Stimulated activated naive B cell treated with anti-CD40 and anti-IgM and Interleukin-4, amounts not matched to agents 10 μg/mL and 1 μg/mL and 100 μg/mL, for 72 hours (primary cell): ENCODE results near the gene PPP2R1B.
"Not testable (repeated sequence)": the region's sequence is repeated elsewhere in the genome, so short reads cannot be mapped to it uniquely, and the experiment has no call there.

Experiments
- ATAC-seq, 2 donors: fragments of 150-1000 bp; cut with Tn5 transposase; replicated peaks; 2 replicates each; pipeline ENCODE4 v1.10.0; 2021; ENCODE audit warnings: moderate library complexity in 1 of 2
- DNase-seq: peaks from one replicate; pipeline ENCODE4 v3.0.0; 2021
- H3K27ac Mint-ChIP-seq: one replicate; pipeline ENCODE4 v1.8.0; 2022; ENCODE audit warnings: mild to moderate bottlenecking, mixed read lengths
- H3K27me3 Mint-ChIP-seq, 2 donors: one replicate each; pipeline ENCODE4 v1.8.0; 2022; ENCODE audit warnings: mixed read lengths in 2 of 2
- H3K36me3 Mint-ChIP-seq, 2 donors: one replicate each; pipeline ENCODE4 v1.8.0; 2022; ENCODE audit warnings: mixed read lengths in 2 of 2, mild to moderate bottlenecking in 1 of 2
- H3K4me1 Mint-ChIP-seq, 2 donors: one replicate each; pipeline ENCODE4 v1.8.0; 2022; ENCODE audit warnings: mixed read lengths in 2 of 2, mild to moderate bottlenecking in 1 of 2
- H3K4me3 Mint-ChIP-seq, 2 donors: one replicate each; pipeline ENCODE4 v1.8.0; 2022; ENCODE audit warnings: mild to moderate bottlenecking in 2 of 2, mixed read lengths in 2 of 2, moderate library complexity in 1 of 2
- H3K9me3 Mint-ChIP-seq, 2 donors: one replicate each; pipeline ENCODE4 v1.8.0; 2022; ENCODE audit warnings: mixed read lengths in 2 of 2, mild to moderate bottlenecking in 1 of 2

The PPP2R1B gene

DNA sequence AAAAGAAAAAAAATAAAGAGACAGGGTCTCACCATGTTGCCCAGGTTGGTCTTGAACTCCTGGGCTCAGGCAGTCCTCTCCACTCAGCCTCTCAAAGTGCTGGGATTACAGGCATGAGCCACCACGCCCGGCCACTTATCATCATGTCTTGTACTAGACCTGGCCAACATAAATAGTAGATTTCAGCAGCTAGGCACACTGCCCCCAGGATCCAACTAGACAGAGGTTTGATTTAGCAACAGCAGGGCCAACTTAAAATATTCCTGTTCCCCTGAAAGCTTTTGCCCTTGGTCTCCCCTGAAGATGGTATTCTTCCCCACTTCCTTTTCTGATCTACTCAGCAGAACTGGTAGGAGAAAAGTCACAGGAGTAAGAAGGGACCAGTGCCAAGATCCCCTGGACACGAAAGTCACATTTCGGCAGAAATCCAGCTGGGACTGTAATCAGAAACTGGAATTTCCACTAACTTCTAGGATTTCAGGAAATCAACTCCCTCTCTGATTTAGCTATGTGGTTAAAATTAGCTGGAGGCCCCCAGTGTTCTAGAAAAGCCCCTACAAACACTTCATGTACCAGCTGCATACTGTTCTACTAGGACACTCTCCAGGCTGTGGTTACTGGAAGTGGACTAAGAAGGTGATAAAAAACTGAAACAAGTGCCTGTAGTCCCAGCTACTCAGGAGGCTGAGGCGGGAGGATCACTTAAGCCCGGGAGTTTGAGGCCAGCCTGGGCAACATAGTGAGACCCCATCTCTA, 8.9 kb upstream of the PPP2R1B start:
- H3K4me1 Mint-ChIP-seq: peaks cover 14 to 29% of the 10 kb centered on the region in 2 donors
- H3K27ac Mint-ChIP-seq: no peak overlapping the region
- no peaks in the 10 kb centered on the region for H3K36me3 Mint-ChIP-seq
- no peaks in the 10 kb centered on the region for H3K27me3 Mint-ChIP-seq
- DNase-seq (no peak), ATAC-seq (no peak)
- no peak overlapping the region for H3K4me3 Mint-ChIP-seq
- no peaks in the 10 kb centered on the region for H3K9me3 Mint-ChIP-seq

DNA sequence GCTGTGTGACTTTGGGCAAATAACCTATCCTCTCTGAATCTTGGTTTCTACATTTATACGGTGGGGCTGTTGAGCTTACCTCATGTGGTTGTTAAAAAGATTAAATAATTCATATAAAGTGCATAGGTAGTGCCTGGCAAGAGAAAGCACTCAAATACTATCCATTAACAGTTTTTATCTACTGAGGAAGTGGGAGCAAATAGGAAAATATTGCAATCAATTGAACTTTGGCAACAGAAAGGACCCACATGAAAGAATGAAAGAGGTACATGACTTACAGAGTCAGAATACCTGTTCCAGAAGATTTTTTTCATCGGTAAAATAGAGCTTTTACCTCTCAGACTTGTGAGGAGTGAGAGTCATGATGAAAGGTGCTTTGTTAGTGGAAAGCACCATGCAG, 6.3 kb upstream of the PPP2R1B start:
- H3K27ac Mint-ChIP-seq: no peak overlapping the region
- H3K36me3 Mint-ChIP-seq: no peaks in the 10 kb centered on the region
- H3K4me3 Mint-ChIP-seq: no peak overlapping the region
- H3K4me1 Mint-ChIP-seq: peaks cover 14 to 28% of the 10 kb centered on the region in 2 donors
- ATAC-seq (no peak), DNase-seq (no peak)
- H3K9me3 Mint-ChIP-seq: no peaks in the 10 kb centered on the region
- no peaks in the 10 kb centered on the region for H3K27me3 Mint-ChIP-seq

DNA sequence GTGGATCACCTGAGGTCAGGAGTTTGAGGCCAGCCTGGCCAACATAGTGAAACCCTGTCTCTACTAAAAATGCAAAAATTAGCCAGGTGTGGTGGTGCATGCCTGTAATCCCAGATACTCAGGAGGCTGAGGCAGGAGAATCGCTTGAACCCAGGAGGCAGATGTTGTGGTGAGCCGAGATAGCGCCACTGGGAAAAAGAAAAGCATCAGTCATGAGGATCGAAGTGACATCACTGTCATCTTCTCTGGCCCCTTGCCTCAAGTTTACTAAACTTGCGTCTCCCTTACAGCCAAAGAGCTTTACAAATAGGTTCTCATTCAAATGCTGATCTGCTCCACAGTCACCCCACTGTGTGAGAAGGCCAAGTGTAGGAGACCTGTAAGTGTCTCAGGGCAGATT, 5.0 kb upstream of the PPP2R1B start:
- not testable (repeated sequence) for ATAC-seq, H3K9me3 Mint-ChIP-seq, H3K36me3 Mint-ChIP-seq, H3K27me3 Mint-ChIP-seq, H3K4me3 Mint-ChIP-seq, DNase-seq, H3K27ac Mint-ChIP-seq
- H3K4me1 Mint-ChIP-seq: peaks cover 9 to 24% of the 10 kb centered on the region in 2 donors

DNA sequence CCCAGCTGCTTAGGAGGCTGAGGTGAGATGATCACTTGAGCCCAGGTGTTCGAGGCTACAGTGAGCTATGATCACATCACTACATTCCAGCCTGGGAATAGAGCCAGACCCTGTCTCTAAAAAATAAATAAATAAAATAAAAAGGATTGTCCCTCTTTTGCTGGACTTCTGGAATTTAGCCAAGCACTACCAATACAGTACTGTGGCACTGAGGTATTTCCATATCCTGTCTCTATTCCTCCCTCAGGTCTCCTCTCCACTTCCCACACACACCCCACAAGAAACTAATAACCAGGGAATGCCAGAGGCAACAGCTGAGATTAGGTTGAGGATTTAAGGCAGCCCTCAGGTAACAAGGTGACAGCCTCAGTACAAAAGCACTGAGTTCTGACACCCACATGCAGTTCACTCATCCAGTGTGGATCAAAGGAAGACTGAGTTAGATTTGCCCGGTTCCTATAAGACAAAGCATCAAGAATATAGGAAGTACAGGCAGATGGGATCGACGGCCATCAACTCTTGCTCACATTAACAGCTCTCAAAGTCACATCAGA, 4.5 kb upstream of the PPP2R1B start:
- Mint-ChIP-seq H3K4me1 (peaks cover 7 to 19% of the 10 kb centered on the region in 2 donors), H3K9me3 (no peaks in the 10 kb centered on the region), H3K27ac (no peak overlapping the region), H3K27me3 (no peaks in the 10 kb centered on the region), H3K4me3 (no peak overlapping the region), H3K36me3 (peaks cover 2 to 3% of the 10 kb centered on the region in 2 donors)
- no peak for ATAC-seq
- no peak for DNase-seq

DNA sequence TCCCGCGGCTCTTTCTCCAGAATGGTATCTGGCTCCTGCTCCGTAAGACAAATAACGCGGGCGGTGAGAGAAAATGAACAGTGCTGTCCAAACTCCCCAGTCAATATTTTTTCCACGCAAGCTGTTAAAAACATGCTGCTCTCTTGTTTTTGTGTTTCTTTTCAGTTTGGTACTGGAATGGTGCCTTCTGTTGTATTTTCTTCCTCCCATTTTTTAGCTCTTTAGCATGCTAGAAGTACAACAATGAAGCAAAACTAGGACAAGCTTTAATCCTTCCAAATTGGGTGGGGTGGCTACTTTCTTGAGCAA, 599 bp upstream of the PPP2R1B start:
- peak overlapping the region; percentile 99 for H3K27ac Mint-ChIP-seq
- DNase-seq: no peak
- peaks cover 19 to 22% of the 10 kb centered on the region in 2 donors for H3K36me3 Mint-ChIP-seq
- peak in 1 of 2 donors; percentile 4 for ATAC-seq
- no peaks in the 10 kb centered on the region for H3K27me3 Mint-ChIP-seq
- H3K4me1 Mint-ChIP-seq: peaks cover 23 to 33% of the 10 kb centered on the region in 2 donors
- H3K9me3 Mint-ChIP-seq: no peaks in the 10 kb centered on the region
- H3K4me3 Mint-ChIP-seq: peak overlapping the region; percentile 100

DNA sequence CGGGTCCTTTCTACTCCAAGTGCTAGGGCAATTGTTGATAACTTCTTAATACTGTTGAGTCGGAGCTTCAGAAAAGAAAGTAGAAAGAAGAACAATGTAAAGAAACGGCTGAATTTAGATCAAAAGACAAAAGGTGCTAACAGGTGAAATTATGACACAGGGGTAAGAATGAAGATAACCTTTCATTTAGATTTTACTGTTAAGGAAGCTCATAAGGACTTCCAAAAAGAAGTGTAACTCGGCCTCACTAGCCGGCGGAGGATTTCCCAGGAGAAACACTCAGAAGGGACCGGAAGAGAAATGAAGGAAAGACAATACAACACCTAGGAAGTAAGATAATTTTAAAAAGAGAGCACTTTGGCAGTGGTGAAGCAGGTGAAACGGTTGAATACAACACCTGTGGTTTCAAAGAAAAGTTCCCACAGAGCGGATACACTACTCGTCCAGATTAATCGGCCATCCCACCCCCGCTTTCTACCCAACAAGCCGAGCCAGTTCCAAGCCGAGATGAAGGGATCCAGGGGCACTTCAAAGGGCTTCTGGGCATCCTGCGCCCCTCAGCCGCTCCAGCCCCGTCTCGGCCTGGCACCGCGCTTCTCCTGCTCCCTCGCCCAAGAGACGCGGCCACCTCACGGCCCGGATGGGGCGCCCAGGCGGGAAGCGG, 737 bp downstream of the PPP2R1B start:
- ATAC-seq (peak; percentile 45 to 54), DNase-seq (no peak)
- H3K27ac Mint-ChIP-seq: peak overlapping the region; percentile 99
- H3K4me3 Mint-ChIP-seq: peak overlapping the region; percentile 100
- H3K36me3 Mint-ChIP-seq: peaks cover 24 to 31% of the 10 kb centered on the region in 2 donors
- no peaks in the 10 kb centered on the region for H3K9me3 Mint-ChIP-seq
- peaks cover 23 to 33% of the 10 kb centered on the region in 2 donors for H3K4me1 Mint-ChIP-seq
- no peaks in the 10 kb centered on the region for H3K27me3 Mint-ChIP-seq

DNA sequence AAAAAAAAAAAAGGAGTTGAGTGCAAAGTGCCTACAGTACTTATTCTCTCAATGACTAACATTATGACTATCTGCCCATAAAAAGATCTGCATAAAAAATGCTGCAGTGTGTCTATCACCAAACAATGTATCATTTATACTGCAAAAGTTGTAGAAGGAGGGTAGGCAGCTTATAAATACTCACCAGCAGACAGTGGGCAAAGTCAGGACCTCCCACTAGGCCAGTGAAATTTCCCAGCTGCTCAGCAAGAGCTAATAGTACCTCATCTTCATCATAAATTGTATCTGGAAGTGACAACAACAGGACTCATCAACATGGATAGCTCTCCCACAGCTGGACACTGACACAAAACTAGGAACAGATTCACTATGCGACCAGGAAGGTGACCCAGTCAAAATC, 1.6 kb downstream of the PPP2R1B start:
- no peak for DNase-seq
- Mint-ChIP-seq H3K9me3 (no peaks in the 10 kb centered on the region), H3K4me1 (peaks cover 23 to 33% of the 10 kb centered on the region in 2 donors), H3K36me3 (peaks cover 26 to 35% of the 10 kb centered on the region in 2 donors), H3K27ac (no peak overlapping the region), H3K27me3 (no peaks in the 10 kb centered on the region), H3K4me3 (no peak overlapping the region)
- no peak for ATAC-seq

DNA sequence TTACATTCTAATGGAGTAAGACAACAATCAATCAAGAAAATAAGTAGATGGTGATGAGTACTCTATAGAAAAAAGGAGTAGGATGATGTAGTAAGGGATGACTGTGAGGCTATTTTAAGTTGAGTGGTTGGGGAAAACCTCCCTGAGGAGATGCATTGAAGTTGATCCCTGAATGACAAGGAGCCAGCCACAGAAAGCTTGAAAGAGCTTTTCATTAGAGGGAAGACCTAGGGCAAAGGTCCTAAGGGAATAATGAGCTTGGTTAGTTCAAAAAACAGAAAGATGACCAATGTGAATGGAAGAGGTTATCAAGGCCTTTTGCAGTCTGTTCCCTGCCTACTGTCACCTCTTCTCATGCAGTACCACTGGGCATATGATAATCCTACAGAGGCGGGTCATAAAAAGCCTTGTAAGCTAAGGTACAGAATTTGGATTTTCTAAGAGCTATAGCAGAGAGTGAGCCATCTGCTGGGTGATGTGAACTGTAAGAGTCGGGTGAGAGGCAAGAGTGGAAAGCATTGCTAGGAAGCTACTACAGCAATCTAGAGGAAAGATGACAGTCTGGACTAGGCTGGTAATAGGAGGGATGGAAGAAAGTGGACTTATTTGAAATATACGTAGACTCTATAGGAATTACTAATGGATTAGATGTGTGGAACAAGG, 3.1 kb downstream of the PPP2R1B start:
- H3K4me3 Mint-ChIP-seq: no peak overlapping the region
- no peak overlapping the region for H3K27ac Mint-ChIP-seq
- DNase-seq (no peak), ATAC-seq (no peak)
- peaks cover 23 to 33% of the 10 kb centered on the region in 2 donors for H3K4me1 Mint-ChIP-seq
- H3K36me3 Mint-ChIP-seq: peaks cover 34 to 47% of the 10 kb centered on the region in 2 donors
- no peaks in the 10 kb centered on the region for H3K27me3 Mint-ChIP-seq
- H3K9me3 Mint-ChIP-seq: no peaks in the 10 kb centered on the region

DNA sequence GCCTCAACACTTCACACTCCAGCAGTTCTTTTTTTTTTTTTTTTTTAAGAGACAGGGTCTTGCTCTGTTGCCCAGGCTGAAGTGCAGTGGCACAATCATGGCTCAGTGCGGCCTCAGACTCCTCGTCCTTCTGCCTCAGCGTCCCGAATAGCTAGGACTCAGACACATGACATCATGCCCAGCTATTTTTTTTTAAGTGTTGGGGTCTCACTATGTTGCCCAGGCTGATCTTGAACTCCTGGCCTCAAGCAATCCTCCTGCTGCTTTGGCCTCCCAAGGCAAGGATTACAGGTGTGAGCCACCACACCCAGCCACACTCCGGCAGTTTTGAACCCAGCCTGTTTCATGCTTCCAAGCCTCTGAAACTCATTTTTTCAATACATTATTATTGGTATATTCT, 3.7 kb downstream of the PPP2R1B start:
- Mint-ChIP-seq H3K4me1 (peaks cover 23 to 33% of the 10 kb centered on the region in 2 donors), H3K27ac (no peak overlapping the region), H3K4me3 (no peak overlapping the region), H3K36me3 (peaks cover 37 to 53% of the 10 kb centered on the region in 2 donors), H3K9me3 (no peaks in the 10 kb centered on the region), H3K27me3 (no peaks in the 10 kb centered on the region)
- ATAC-seq (no peak), DNase-seq (no peak)

DNA sequence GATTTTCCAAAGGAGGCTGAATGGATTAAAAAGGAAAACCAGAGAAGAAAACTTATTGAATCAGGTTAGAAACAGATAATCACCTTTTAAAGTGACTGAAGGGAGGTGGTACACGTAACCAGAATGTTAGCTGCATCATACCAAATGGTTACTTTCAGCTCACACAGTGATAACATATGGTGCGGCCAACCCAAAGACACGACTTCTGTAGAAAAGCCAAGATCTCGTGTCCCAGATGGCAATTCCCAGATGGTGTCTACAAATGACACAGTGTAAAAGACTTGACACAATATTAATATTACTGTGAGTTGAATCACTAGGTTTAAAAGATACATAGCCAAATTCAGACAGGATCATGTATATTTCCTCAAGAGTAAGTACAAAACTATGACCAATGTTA, 5.2 kb downstream of the PPP2R1B start:
- Mint-ChIP-seq H3K9me3 (no peaks in the 10 kb centered on the region), H3K4me1 (peaks cover 17 to 24% of the 10 kb centered on the region in 2 donors), H3K4me3 (no peak overlapping the region), H3K36me3 (peaks cover 41 to 58% of the 10 kb centered on the region in 2 donors), H3K27me3 (no peaks in the 10 kb centered on the region), H3K27ac (no peak overlapping the region)
- ATAC-seq (no peak), DNase-seq (no peak)

DNA sequence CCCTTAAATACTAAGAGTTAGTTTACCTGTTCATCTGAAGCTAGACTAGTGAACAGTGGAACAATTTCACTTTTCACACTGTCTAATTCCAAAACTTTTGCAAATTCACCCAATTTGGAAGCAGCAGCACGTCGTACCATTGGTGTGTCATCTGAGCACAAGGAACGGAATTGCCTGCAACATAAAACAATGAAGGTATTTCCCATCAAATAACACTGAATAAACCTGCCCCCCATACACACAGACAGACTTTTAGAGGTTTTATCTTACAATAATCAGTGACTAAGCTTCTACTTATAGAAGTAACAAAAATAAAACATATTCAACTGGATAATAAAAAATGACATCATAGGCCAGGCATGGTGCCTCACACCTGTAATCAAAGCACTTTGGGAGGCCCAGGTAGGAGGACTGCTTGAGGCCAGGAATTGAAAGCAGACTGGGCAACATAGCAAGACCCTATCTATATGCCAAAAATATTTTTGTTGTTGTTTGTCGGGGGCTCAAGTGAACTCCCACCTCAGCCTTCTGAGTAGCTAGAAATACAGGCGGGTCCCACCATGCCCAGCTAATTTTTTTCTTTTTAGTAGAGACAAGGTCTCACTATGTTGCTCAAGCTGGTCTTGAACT, 6.3 kb downstream of the PPP2R1B start:
- ATAC-seq (no peak), DNase-seq (no peak)
- Mint-ChIP-seq H3K27ac (no peak overlapping the region), H3K4me1 (peaks cover 13 to 16% of the 10 kb centered on the region in 2 donors), H3K36me3 (peaks cover 40 to 56% of the 10 kb centered on the region in 2 donors), H3K9me3 (no peaks in the 10 kb centered on the region), H3K27me3 (no peaks in the 10 kb centered on the region), H3K4me3 (no peak overlapping the region)

DNA sequence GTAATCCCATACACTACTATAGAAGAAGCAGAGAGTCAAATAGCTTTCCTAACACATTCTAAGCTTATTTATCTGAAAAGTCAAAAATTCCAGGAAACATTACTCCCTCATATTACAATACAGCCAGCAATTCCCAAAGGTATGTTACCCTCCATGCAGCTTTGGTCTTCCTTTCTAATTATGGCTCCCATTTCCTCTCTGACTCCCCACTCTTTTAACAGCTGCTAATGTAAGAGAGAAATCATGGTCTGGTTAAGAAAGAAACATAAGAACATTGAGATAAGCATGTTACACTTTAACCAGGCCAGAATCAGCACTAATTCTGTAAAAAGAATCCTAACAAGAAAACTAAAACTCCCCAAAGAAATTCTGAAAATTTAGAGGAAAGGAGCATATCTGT, 6.8 kb downstream of the PPP2R1B start:
- DNase-seq (no peak), ATAC-seq (no peak)
- peaks cover 9 to 11% of the 10 kb centered on the region in 2 donors for H3K4me1 Mint-ChIP-seq
- no peaks in the 10 kb centered on the region for H3K27me3 Mint-ChIP-seq
- H3K4me3 Mint-ChIP-seq: no peak overlapping the region
- H3K9me3 Mint-ChIP-seq: no peaks in the 10 kb centered on the region
- H3K36me3 Mint-ChIP-seq: peaks cover 40 to 57% of the 10 kb centered on the region in 2 donors
- H3K27ac Mint-ChIP-seq: no peak overlapping the region

DNA sequence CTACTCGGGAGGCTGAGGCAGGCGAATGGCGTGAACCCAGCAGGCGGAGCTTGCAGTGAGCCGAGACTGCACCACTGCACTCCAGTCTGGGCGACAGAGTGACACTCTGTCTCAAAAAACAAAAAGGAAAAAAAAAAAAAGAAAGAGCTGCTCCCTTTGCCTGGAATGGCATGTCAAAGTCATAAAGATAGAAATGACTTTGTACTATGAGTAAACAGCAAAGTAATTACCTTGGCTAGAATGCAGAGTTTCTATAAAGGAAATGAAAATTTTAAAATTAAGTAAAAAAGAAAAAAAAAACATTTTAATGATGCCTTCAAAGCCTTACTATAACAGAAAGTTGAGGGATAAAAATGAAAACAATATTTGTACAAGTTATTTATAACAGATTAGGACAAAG, 10.1 kb downstream of the PPP2R1B start:
- H3K4me1 Mint-ChIP-seq: no peaks in the 10 kb centered on the region
- ATAC-seq (no peak), DNase-seq (no peak)
- no peak overlapping the region for H3K4me3 Mint-ChIP-seq
- no peaks in the 10 kb centered on the region for H3K27me3 Mint-ChIP-seq
- H3K36me3 Mint-ChIP-seq: peaks cover 37 to 52% of the 10 kb centered on the region in 2 donors
- H3K9me3 Mint-ChIP-seq: no peaks in the 10 kb centered on the region
- no peak overlapping the region for H3K27ac Mint-ChIP-seq

DNA sequence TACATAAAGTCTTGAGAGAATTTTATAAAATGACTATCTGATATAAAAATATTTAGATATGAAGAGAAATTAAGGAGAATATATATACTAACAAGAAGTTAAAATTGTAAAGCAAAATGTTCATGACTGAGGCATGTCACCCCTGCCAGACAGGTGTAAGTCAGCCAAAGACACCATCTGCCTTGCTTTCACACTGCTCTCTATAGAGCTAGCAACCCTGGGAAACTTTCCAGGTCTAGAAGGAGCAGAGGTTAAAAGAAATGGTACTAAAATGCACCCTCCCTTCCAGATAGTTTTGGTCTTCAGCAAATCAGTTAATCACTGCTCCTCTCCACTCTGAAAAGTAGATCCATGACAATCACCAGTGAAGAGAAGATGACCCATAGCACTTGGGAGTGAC, 16.5 kb downstream of the PPP2R1B start:
- H3K9me3 Mint-ChIP-seq: no peaks in the 10 kb centered on the region
- peaks cover 40 to 61% of the 10 kb centered on the region in 2 donors for H3K36me3 Mint-ChIP-seq
- ATAC-seq (no peak), DNase-seq (no peak)
- H3K27me3 Mint-ChIP-seq: no peaks in the 10 kb centered on the region
- H3K4me1 Mint-ChIP-seq: no peaks in the 10 kb centered on the region
- H3K27ac Mint-ChIP-seq: no peak overlapping the region
- no peak overlapping the region for H3K4me3 Mint-ChIP-seq
